ENCODE results near the gene IYD.
"Not testable (repeated sequence)": the region's sequence is repeated elsewhere in the genome, so short reads cannot be mapped to it uniquely, and the experiment has no call there.

Gene IYD

DNA sequence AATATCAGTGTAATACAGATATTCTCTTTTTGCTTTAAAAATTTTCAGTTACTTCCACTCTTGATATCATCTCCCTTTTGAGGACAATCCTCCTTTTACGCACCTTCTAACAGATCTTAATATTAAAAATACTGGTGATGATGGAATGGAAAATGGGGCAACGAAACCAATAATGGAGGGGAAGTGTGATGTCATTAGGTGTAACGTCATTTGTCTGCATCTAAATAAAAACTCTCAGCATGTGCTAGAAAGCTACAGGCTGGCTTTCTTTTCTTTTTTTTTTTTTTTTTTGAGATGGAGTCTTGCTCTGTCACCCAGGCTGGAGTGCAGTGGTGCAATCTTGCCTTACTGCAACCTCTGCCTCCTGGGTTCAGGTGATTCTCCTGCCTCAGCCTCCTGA lies 66.5 kb downstream of the IYD start:
- DNase-seq (ENCODE audit: low spot score) = no peak

DNA sequence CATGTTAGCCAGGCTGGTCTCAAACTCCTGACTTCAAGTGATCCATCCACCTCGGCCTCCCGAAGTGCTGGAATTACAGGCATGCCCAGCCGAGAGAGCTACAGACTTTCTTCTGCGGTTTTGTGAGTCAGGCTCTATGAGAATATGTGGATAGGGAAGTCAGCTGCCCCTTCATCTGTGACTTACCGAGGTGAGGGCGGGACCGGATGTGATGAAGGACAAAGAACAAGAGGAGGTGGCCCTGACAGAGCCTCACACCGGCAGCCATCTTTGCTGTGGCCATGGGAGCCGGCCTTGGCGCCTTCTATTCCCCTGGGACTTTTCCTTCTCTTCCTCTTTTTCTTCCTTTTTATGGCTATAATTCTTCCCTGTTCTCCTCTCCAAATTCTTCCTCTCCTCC lies 67.0 kb downstream of the IYD start:
- DNase-seq (ENCODE audit: low spot score) = no peak

DNA sequence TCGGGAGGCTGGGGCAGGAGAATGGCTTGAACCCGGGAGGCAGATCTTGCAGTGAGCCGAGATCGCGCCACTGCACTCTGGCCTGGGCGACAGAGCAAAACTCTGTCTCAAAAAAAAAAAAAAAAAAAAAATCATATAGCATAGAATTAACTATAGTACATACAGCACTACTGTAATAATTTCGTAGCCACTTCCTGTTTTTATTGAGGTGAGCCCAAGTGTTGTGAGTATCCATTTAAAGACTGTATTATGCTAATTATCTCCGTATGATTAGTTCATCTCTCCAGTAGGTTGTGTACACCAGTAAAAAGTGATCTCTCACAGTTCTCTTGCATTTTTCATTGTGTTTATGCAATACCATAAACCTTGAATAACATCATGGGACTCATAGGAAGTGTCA lies 70.6 kb downstream of the IYD start:
- no peak for DNase-seq (ENCODE audit: low spot score)

DNA sequence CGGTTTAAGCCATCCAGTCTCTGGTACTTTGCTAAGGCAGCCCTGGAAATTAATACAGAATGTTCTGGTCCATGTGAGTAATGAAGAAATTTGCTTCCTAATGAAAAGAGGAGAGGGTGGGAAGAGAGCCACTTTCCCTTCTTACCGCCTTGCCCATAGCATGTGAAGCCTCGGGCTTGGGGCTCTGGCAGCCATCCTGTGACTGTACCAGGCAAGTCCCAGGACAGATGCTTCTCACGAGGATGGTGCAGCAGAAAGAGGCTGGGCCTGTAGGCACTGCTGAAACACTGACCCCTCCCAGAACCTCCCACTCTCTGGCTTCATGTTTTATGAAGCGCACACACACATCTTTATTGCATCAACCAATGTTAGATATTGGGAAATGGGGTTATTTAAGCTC lies 74.8 kb downstream of the IYD start:
- DNase-seq (ENCODE audit: low spot score) = no peak

DNA sequence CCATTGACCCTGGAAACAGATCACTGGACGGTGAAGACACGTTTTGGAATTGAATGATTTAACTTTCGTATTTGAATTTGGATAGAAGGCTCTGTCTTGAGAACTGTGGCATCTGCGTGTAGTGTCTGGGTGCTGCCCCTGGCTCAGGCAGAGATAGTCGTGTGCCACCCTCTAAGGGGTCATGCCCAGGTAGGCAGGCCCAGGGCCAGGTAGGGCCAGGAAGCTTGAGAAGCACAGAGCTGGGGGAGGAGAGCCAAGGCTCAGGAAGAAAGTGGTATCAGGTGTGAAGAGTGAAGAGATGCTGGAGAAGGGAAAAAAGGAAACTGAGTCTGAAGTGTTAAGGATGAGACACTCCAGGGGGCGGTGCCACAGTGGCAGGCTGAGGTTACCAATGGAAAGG lies 75.5 kb downstream of the IYD start:
- DNase-seq (ENCODE audit: low spot score) = no peak

GRCh38 chr6:150445486-150445885 lies 76.7 kb downstream of the IYD start:
- no peak for DNase-seq (ENCODE audit: low spot score)

DNA sequence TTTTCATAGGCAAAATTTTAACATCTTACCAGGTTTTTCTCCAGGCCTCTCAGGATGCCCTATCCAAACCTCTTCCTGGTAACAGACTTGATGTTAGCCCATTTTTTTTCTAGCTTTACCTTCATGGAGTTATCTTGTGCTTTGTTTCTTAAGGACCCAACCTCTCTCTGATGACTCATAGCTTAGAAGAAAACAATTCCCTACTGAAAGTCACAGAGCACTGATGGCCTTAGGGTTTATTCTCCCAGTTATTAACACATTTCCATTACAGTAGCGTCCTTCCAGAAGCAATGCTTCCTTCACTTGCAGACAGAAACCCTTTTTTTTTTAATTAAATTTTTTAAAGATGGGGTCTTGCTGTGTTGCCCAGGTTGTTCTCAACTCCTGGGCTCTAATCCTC lies 79.4 kb downstream of the IYD start:
- DNase-seq (ENCODE audit: low spot score) = no peak

DNA sequence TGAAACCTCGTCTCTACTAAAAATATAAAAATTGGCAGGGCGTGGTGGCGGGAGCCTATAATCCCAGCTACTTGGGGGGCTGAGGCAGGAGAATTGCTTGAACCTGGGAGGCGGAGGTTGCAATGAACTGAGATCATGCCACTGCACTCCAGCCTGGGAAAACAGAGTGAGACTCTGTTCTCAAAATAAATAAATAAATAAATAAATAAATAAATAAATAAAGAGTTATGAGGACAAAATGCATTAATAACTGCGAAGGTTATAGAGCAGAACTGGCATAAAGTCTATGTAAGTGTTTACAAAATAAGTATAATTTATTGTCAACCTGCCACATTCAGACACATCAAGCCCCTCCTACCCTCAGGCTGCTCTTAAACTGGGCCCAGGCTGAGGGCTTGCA lies 80.2 kb downstream of the IYD start:
- DNase-seq (ENCODE audit: low spot score) = not testable (repeated sequence)

GRCh38 chr6:150450918-150451317 lies 82.1 kb downstream of the IYD start:
- no peak for DNase-seq (ENCODE audit: low spot score)

DNA sequence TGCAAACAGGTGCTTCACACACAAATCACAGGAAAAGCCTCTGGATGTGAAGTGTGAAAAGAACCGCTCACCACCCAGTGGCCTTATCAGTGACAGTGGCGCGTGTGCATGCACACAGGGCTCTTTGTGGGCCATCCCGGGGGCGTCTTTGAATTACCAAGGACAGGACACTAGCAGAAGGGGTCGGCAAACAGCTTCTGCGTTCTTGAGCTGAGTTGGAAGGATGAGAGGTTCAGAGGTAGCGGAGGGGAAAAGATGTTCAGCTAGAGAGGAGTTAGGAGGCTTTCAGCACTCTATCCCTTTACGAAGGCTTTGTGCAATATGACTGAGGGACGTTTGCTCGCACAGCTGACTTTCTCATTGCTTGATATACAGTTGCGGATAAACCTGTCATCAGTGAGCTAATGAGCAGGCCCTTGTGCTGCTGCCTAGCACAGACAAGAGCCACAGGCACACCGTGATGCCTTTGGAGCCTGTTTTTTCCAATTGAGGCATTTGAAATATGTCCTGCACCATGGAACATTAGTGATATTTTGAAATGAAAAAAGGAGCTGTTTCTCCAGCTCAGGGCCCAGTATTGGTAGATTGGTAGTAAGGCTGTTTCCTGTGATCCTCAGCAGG lies 83.1 kb downstream of the IYD start:
- no peak for DNase-seq (ENCODE audit: low spot score)

DNA sequence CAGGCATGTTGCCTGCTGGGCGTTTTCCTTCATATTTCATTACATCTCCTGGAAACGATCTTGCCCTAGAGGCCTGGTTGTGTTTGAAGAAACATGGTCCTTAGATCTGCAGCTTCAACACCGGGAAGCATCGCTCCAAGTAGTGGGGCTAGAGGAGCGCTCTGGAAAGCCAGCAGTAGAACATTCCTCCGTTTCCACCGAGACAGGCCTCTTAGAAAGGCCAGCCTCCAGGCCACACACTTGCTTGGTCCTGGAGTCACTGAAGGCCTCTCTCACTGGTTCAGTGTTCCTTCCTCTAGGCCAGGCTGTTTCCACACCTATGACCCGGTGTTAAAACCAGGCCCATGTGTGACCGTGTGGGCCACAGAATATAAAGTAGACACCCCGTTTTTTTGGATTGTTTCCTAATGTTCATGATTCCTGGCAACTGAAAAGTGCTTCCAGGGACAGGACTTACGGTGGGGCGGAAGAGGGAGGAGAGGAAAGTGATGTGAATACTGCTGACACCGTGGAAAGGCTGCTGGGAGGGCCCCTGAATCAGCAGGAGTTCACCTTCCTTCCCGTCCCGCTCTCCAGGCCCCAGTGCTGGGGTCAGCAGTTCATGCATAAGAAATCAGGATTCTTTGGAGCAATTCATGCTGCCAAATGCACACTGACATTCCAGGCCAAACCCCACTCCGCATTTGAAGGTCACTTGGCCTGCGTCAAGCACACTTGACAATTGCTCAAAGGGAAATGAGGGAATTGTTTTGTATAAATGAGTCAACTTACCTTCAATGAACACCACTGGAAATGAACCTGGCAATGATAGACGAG lies 83.8 kb downstream of the IYD start:
- no peak for DNase-seq (ENCODE audit: low spot score)

DNA sequence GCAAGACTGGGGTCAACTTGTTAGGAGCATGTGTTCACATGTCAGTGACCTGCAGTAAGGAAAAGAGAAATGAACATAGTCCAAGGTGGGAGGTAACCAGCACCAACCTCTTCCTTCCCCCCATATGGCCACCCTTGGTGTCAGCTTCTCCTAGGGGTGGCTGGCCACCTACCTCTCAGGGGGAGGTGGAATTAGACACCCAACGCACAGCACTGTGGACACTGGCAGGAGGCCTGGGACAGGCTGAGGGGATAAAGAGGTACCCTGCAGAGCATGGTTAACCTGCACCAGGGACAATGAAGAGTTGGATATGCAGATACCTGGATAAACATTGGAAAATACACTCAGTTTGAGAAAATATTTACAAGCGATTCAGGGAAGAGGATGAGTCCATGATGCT lies 84.5 kb downstream of the IYD start:
- DNase-seq (ENCODE audit: low spot score) = no peak

Data from AG08395 (cell line).